H1 (cell line): ENCODE data around the gene STAT5A. TPM values are rescaled to one million over a fixed set of nuclear protein-coding genes. Genes with fewer than 3 reads are reported as not detected.

ENCODE experiments used
- CTCF ChIA-PET: fragments of 300-600 bp; sonication (Branson Sonifier 250); formaldehyde crosslinking; loops from one replicate; lab custom pipeline; 2021; ENCODE audit not compliant: partially characterized antibody; lab: Charles Lee
- POLR2A ChIA-PET: fragments of 300-600 bp; sonication (Branson Sonifier 250); formaldehyde crosslinking; loops from one replicate; lab custom pipeline; 2021; ENCODE audit warnings: inconsistent platforms; ENCODE audit not compliant: partially characterized antibody; lab: Charles Lee
- DNase-seq, 2 experiments: peaks; one replicate each; pipeline versions ENCODE4 v3.0.0 to v3.0.0-alpha.2; 2010 to 2022; ENCODE audit warnings: low spot score in 2 of 2, low read depth in 1 of 2, mixed read lengths in 1 of 2
- FAIRE-seq: peaks from 2 replicates; lab custom pipeline; 2011; peaks lifted over from hg19 to GRCh38; lab: Jason Lieb, UNC
- H2AFZ ChIP-seq: 2 replicates; pipeline ENCODE4 v1.8.1; 2012; ENCODE audit warnings: low read length, inconsistent platforms
- H2AK5ac ChIP-seq: 2 replicates; pipeline ENCODE4 v1.6.1; 2013; ENCODE audit warnings: low read depth, low read length
- H2BK120ac ChIP-seq: replicated peaks from 2 replicates; pipeline ENCODE3; 2013; ENCODE audit warnings: low read depth, low read length, inconsistent platforms
- H2BK12ac ChIP-seq: 2 replicates; pipeline ENCODE4 v1.6.1; 2013; ENCODE audit warnings: low read depth, low read length
- H2BK15ac ChIP-seq: 2 replicates; pipeline ENCODE4 v1.6.1; 2013; ENCODE audit warnings: low read length
- H2BK20ac ChIP-seq: 2 replicates; pipeline ENCODE4 v1.6.1; 2013; ENCODE audit warnings: low read length
- H2BK5ac ChIP-seq: 2 replicates; pipeline ENCODE4 v1.6.1; 2013; ENCODE audit warnings: low read depth, low read length
- H3K14ac ChIP-seq: 2 replicates; pipeline ENCODE4 v1.6.1; 2013; ENCODE audit warnings: inconsistent platforms; ENCODE audit not compliant: insufficient read length
- H3K18ac ChIP-seq: 2 replicates; pipeline ENCODE4 v1.6.1; 2013; ENCODE audit warnings: low read length; ENCODE audit errors: extremely low read depth
- H3K23ac ChIP-seq: 2 replicates; pipeline ENCODE4 v1.6.1; 2013; ENCODE audit warnings: inconsistent platforms; ENCODE audit not compliant: insufficient read length
- H3K23me2 ChIP-seq: 2 replicates; pipeline ENCODE4 v1.6.1; 2013; ENCODE audit warnings: low read depth, low read length
- H3K27ac ChIP-seq: 2 replicates; pipeline ENCODE4 v1.6.1; 2011; ENCODE audit warnings: low read depth, low read length, inconsistent platforms
- H3K27me3 ChIP-seq, 4 experiments: replicated peaks in 1 of 4; 1 replicate in 1 of 4; 2 replicates in 3 of 4; pipeline versions ENCODE4 v1.6.1 to v1.8.1; 2011 to 2013; ENCODE audit warnings: low read length in 3 of 4, mild to moderate bottlenecking in 3 of 4, inconsistent platforms in 2 of 4, mixed read lengths in 2 of 4, moderate library complexity in 1 of 4; ENCODE audit not compliant: control insufficient read depth in 3 of 4, insufficient read depth in 3 of 4; ENCODE audit errors: extremely low read depth in 1 of 4
- H3K36me3 ChIP-seq, 4 experiments: 2 replicates each; pipeline versions ENCODE4 v1.6.1 to v1.8.1; 2011 to 2013; ENCODE audit warnings: mild to moderate bottlenecking in 4 of 4, low read length in 3 of 4, moderate library complexity in 2 of 4, control low read depth in 1 of 4, inconsistent platforms in 1 of 4; ENCODE audit not compliant: insufficient read depth in 4 of 4, control insufficient read depth in 2 of 4
- H3K4ac ChIP-seq: replicated peaks from 2 replicates; pipeline ENCODE3; 2013; ENCODE audit warnings: low read length, low read depth, mixed read lengths, inconsistent platforms; ENCODE audit not compliant: insufficient read length
- H3K4me1 ChIP-seq, 4 experiments: replicated peaks in 1 of 4; 1 replicate in 1 of 4; 2 replicates in 3 of 4; pipeline versions ENCODE4 v1.6.1 to v1.8.1; 2011 to 2013; ENCODE audit warnings: low read length in 3 of 4, inconsistent platforms in 2 of 4, mixed read lengths in 1 of 4; ENCODE audit not compliant: insufficient read depth in 4 of 4, control insufficient read depth in 3 of 4
- H3K4me2 ChIP-seq, 2 experiments: 2 replicates each; pipeline versions ENCODE4 v1.6.1 to v1.8.1; 2011 to 2013; ENCODE audit warnings: low read depth in 2 of 2, low read length in 2 of 2, control low read depth in 1 of 2, inconsistent platforms in 1 of 2, mild to moderate bottlenecking in 1 of 2; ENCODE audit not compliant: insufficient read depth in 1 of 2
- H3K4me3 ChIP-seq, 4 experiments: fragments of 200-600, 300-600 bp in 1 of 4; sonication (generic), shearing (Covaris generic), sonication (Bioruptor Twin) in 1 of 4; 2 replicates each; pipeline versions ENCODE4 v1.5.1 to v1.8.1; 2011 to 2016; ENCODE audit warnings: low read length in 4 of 4, low read depth in 3 of 4, control low read depth in 2 of 4, inconsistent platforms in 2 of 4, mild to moderate bottlenecking in 2 of 4, mixed read lengths in 1 of 4, moderate library complexity in 1 of 4; ENCODE audit not compliant: insufficient read depth in 2 of 4; ENCODE audit errors: extremely low read depth in 1 of 4
- H3K56ac ChIP-seq: replicated peaks from 2 replicates; pipeline ENCODE3; 2013; ENCODE audit warnings: low read depth, mild to moderate bottlenecking, mixed read lengths, low read length, inconsistent platforms; ENCODE audit not compliant: insufficient read length
- H3K79me1 ChIP-seq: 2 replicates; pipeline ENCODE4 v1.6.1; 2013; ENCODE audit warnings: low read depth, low read length, control low read depth
- H3K79me2 ChIP-seq, 2 experiments: 2 replicates each; pipeline versions ENCODE4 v1.6.1 to v1.8.1; 2012 to 2013; ENCODE audit warnings: low read length in 2 of 2, mild to moderate bottlenecking in 2 of 2, inconsistent platforms in 1 of 2; ENCODE audit not compliant: insufficient read depth in 2 of 2, control insufficient read depth in 1 of 2
- H3K9ac ChIP-seq, 4 experiments: replicated peaks in 1 of 4; 1 replicate in 1 of 4; 2 replicates in 3 of 4; pipeline versions ENCODE4 v1.6.1 to v1.8.1; 2011 to 2013; ENCODE audit warnings: low read depth in 3 of 4, low read length in 3 of 4, control low read depth in 2 of 4, mild to moderate bottlenecking in 2 of 4, moderate library complexity in 2 of 4, inconsistent platforms in 1 of 4; ENCODE audit errors: extremely low read depth in 1 of 4
- H3K9me3 ChIP-seq, 2 experiments: 2 replicates each; pipeline versions ENCODE4 v1.6.1 to v1.8.1; 2012 to 2013; ENCODE audit warnings: mild to moderate bottlenecking in 2 of 2, moderate library complexity in 2 of 2, control low read depth in 1 of 2, inconsistent platforms in 1 of 2, low read depth in 1 of 2, low read length in 1 of 2, mixed read lengths in 1 of 2; ENCODE audit not compliant: insufficient read depth in 2 of 2
- H4K20me1 ChIP-seq, 2 experiments: replicated peaks in 1 of 2; 2 replicates each; pipeline versions ENCODE3 to v1.8.1; 2011 to 2013; ENCODE audit warnings: inconsistent platforms in 2 of 2, low read length in 2 of 2, mild to moderate bottlenecking in 1 of 2; ENCODE audit not compliant: insufficient read depth in 2 of 2, control insufficient read depth in 1 of 2
- H4K5ac ChIP-seq: 2 replicates; pipeline ENCODE4 v1.6.1; 2013; ENCODE audit warnings: low read length, low read depth, mixed read lengths, inconsistent platforms; ENCODE audit not compliant: insufficient read length
- H4K8ac ChIP-seq: 2 replicates; pipeline ENCODE4 v1.8.0; 2013; ENCODE audit warnings: mild to moderate bottlenecking, moderate library complexity, low read length, inconsistent platforms; ENCODE audit not compliant: insufficient read depth; ENCODE audit errors: extremely low read depth
- H4K91ac ChIP-seq: replicated peaks from 2 replicates; pipeline ENCODE3; 2013; ENCODE audit warnings: low read length, mixed read lengths, inconsistent platforms; ENCODE audit not compliant: insufficient read length
- ASH2L ChIP-seq: fragments of 200-600, 300-600 bp; sonication (generic); IDR thresholded peaks from one replicate; pipeline ENCODE4 v1.7.1; 2017; ENCODE audit warnings: low read length
- BCL11A ChIP-seq, 2 experiments: IDR thresholded peaks; one replicate each; pipeline ENCODE4 v1.6.1; 2011; ENCODE audit warnings: low read depth in 2 of 2, low read length in 2 of 2, mild to moderate bottlenecking in 2 of 2
- BRCA1 ChIP-seq: IDR thresholded peaks from 2 replicates; pipeline ENCODE4 v1.6.1; 2012; ENCODE audit warnings: low read depth, low read length, improper control_type of control experiment
- CHD2 ChIP-seq: IDR thresholded peaks from 2 replicates; pipeline ENCODE4 v1.6.1; 2012; ENCODE audit warnings: low read length, improper control_type of control experiment
- GTF2F1 ChIP-seq: IDR thresholded peaks from 2 replicates; pipeline ENCODE4 v1.6.1; 2012; ENCODE audit warnings: low read depth, low read length, improper control_type of control experiment, borderline replicate concordance
- KDM1A ChIP-seq: fragments of 200-600, 300-600 bp; sonication (generic); IDR thresholded peaks from 2 replicates; pipeline ENCODE4 v1.7.1; 2016; ENCODE audit warnings: mild to moderate bottlenecking, low read length, borderline replicate concordance
- NANOG ChIP-seq: IDR thresholded peaks from 2 replicates; pipeline ENCODE4 v1.6.1; 2011; ENCODE audit warnings: low read length, low read depth, mild to moderate bottlenecking, inconsistent platforms; ENCODE audit not compliant: insufficient read depth, poor library complexity, severe bottlenecking
- PHF8 ChIP-seq: fragments of 200-600 bp; sonication (generic); conservative IDR thresholded peaks from 2 replicates; pipeline ENCODE4 v1.7.1; 2012; ENCODE audit warnings: low read depth, mild to moderate bottlenecking, inconsistent platforms, low read length, moderate library complexity
- SIN3A ChIP-seq, 2 experiments: IDR thresholded peaks in 1 of 2; conservative IDR thresholded peaks in 1 of 2; 2 replicates each; pipeline ENCODE4 v1.6.1; 2011 to 2012; ENCODE audit warnings: low read length in 2 of 2, improper control_type of control experiment in 1 of 2, low read depth in 1 of 2, mild to moderate bottlenecking in 1 of 2
- SRF ChIP-seq: IDR thresholded peaks from 2 replicates; pipeline ENCODE4 v1.6.1; 2011; ENCODE audit warnings: mild to moderate bottlenecking, low read depth, low read length, moderate library complexity
- SUZ12 ChIP-seq: fragments of 200-600 bp; sonication (generic); IDR thresholded peaks from 2 replicates; pipeline ENCODE4 v1.6.1; 2012; ENCODE audit warnings: mild to moderate bottlenecking, inconsistent platforms, low read length, moderate library complexity, mixed read lengths
- TAF7 ChIP-seq: optimal IDR thresholded peaks from 2 replicates; pipeline ENCODE3; 2011; ENCODE audit warnings: low read depth, mild to moderate bottlenecking, inconsistent platforms, low read length, moderate library complexity, borderline replicate concordance
- WGBS, 2 experiments: shearing (Covaris generic) in 1 of 2; methylation state at CpG; one replicate each; pipeline versions ENCODE4 v1.1.6 to v1.1.7; 2013 to 2015; ENCODE audit warnings: low lambda C conversion rate in 2 of 2, mixed read lengths in 2 of 2, inconsistent platforms in 1 of 2, low coverage in 1 of 2, missing lambda C conversion rate in 1 of 2; ENCODE audit not compliant: insufficient replicate concordance in 2 of 2, insufficient coverage in 1 of 2, insufficient read length in 1 of 2; ENCODE audit errors: extremely low coverage in 1 of 2, missing lambda C conversion rate in 1 of 2; 5-methylcytosine and 5-hydroxymethylcytosine counted together
- polyA plus RNA-seq, 7 experiments: library from polyadenylated mRNA; depleted of rRNA in 3 of 7; stranded (reverse) in 5 of 7; unstranded in 2 of 7; fragments of >200 nt in 5 of 7; fragments of 200-250 nt in 2 of 7; gene quantifications; 1 replicate in 5 of 7; 2 replicates in 1 of 7; 4 replicates in 1 of 7; pipeline versions ENCODE4 v1.2.1 to v1.2.3, GENCODE V29; 2011 to 2013; ENCODE audit warnings: missing spikeins in 2 of 7, mixed read lengths in 2 of 7
- total RNA-seq: library from RNA; stranded (reverse); fragmentation: NEBNext Ultra II Directional; extraction: Animal tissue kit (Norgen Biotek cat#: 25700); gene quantifications from 2 replicates; pipeline ENCODE4 v1.2.1, GENCODE V29; 2021

The STAT5A gene
- total and polyA plus RNA-seq, 2 of the 8 experiments (the other 6 are each of a cell fraction or from before 2014, with no cell fraction given) = 4.2 to 5.4 TPM

DNA sequence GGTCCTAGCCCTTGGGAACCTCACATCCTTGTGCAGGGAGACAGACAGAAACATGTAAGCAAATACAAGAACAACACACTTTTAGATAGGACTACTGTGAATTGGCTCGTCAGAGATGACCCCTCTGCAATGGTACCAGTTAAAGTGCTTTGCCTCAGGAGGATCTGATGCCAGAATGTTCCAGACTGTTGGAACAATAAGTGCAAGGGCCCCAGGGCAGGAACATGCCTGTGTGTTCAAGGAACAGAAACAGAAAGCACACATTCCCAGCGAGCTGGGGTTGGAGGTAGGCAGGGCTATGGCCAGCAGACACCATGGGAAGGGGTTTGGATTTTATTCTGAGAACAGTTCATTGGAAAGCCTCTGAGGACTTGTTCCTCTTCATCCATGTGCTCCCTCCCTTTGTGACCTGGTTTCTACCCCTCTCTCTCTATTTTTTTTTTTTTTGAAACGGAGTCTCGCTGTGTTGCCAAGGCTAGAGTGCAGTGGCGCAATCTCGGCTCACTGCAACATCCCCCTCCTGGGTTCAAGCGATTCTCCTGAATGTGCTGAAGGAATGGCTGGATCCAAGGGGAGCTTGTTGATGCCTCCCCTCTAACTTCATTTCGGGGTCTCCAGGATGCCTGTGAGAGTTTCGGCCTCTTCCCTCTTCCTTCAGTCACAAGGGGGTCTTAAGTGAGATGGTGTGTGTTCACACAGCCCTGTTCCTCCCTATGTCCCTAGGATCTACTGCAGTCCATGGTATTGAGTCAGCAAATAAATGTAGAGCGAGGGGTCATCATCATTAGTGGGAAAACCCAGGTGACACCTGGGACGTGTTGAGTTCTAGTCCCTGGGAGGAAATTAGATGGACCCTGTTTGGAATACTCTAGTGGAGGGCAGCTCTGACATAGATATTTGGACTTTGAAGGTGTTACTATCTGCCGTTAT lies 6.4 kb downstream of the STAT5A start:
- Histone ChIP-seq H3K18ac (no peak overlapping the region), H2AFZ (no peak overlapping the region), H3K79me2 (no peaks in the 10 kb centered on the region), H3K56ac (no peak overlapping the region), H4K5ac (no peak overlapping the region), H4K91ac (no peak overlapping the region), H2BK120ac (no peak overlapping the region), H2BK12ac (no peak overlapping the region), H3K9ac (no peak overlapping the region), H3K4me2 (no peak overlapping the region), H3K4me1 (no peaks in the 10 kb centered on the region; a peak in 1 of 7 replicates), H2AK5ac (no peak overlapping the region), H3K4ac (no peak overlapping the region), H3K36me3 (no peaks in the 10 kb centered on the region), H3K9me3 (no peaks in the 10 kb centered on the region), H3K4me3 (no peak overlapping the region), H3K23ac (no peak overlapping the region), H3K27ac (no peak overlapping the region), H3K79me1 (no peaks in the 10 kb centered on the region; the same call in 1 of the 2 replicates), H2BK20ac (no peak overlapping the region), H4K20me1 (no peaks in the 10 kb centered on the region), H3K14ac (no peak overlapping the region), H2BK15ac (no peak overlapping the region), H3K27me3 (peaks cover 0 to 6% (median 1%) of the 10 kb centered on the region in 4 experiments; a peak in 4 of 7 replicates), H3K23me2 (no peaks in the 10 kb centered on the region), H2BK5ac (no peak overlapping the region), H4K8ac (no peak overlapping the region; the same call in 1 of the 2 replicates)
- 93% methylated on average over 10 of the region's 12 CpGs; no CpG with 5 or more reads in 1 of the 2 experiments for WGBS, 2 experiments
- CTCF ChIA-PET = interaction anchor here (0.6 to 2.0 kb wide), 8 partner anchors 9 to 240 kb away, joined by 3 to 5 read pairs (median 4); no protein-coding TSS in a partner anchor
- no peak for DNase-seq
- no peak for FAIRE-seq
- POLR2A ChIA-PET = no interaction called here
- TF ChIP-seq BRCA1 = no peak
- TF ChIP-seq TAF7 = no peak
- TF ChIP-seq NANOG = no peak
- TF ChIP-seq BCL11A (IDR thresholded peaks at IDR 0.05; ENCODE audit: low read depth in 2 of 2, low read length in 2 of 2) = no peak
- TF ChIP-seq PHF8 = no peak
- TF ChIP-seq SIN3A (conservative IDR thresholded peaks at IDR 0.05 in 1 of 2, IDR thresholded peaks at IDR 0.05 in 1 of 2; ENCODE audit: low read depth in 1 of 2, low read length in 2 of 2) = no peak
- TF ChIP-seq CHD2 = no peak
- TF ChIP-seq GTF2F1 = no peak
- TF ChIP-seq ASH2L = no peak
- no peak for TF ChIP-seq SUZ12
- no peak for TF ChIP-seq KDM1A
- no peak for TF ChIP-seq SRF
